Stimulated activated CD8-positive, alpha-beta memory T cell treated with anti-CD3 and anti-CD28 coated beads, Interleukin-15, amount 100 ng/mL, for 48 hours (primary cell): Measurements from ENCODE around the gene KIDINS220.
"Not testable (repeated sequence)": the region's sequence is repeated elsewhere in the genome, so short reads cannot be mapped to it uniquely, and the experiment has no call there.

Experiments used
- DNase-seq, 2 donors: peaks; one replicate each; pipeline ENCODE4 v3.0.0-alpha.2; 2020; ENCODE audit warnings: low read depth in 2 of 2

KIDINS220 gene

GRCh38 chr2:8754106-8754776 lies 83.2 kb downstream of the KIDINS220 start:
- no peak for DNase-seq

DNA sequence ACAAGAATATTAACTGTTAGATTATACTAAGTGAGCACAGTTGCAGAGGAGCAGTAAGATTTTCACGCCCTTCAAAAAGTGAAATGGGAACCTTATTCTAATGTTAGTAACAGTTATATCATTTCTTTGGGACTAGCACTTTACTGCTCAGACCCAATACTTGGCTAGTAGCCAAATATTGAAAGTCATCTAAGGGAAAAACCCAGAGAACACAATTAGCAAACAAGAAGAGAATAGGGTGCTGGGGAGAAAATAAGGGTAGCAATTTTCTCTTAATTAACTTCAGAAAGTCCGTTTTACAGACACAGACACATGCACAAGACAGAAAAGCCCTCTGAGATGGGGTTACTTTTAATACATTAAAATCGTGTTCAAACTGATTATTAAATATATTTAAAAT lies 83.8 kb downstream of the KIDINS220 start:
- DNase-seq: no peak

DNA sequence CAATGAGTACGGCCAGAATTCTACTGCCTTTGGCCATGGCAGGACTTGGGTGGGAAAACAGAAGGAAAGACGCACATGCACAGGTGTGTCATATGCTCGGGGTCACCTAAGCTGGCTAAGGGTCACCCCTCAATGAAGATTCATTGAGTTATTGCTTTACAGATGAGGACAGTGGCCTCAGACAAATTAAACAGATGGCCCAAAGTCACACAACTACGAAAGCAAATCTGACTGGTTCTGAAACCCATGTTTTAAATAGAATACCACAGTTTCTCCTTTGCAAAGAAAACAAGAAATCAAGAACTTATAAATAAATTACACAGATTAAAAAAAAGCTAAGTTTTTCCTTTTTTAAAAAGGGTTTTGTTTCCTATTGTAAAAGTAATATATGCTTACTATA lies 85.0 kb downstream of the KIDINS220 start:
- no peak for DNase-seq

- DNase-seq: no peak
Observed at GRCh38 chr2:8750221-8750620, 87.2 kb downstream of the KIDINS220 start.

- no peak for DNase-seq
Observed at GRCh38 chr2:8743261-8743660, 94.2 kb downstream of the KIDINS220 start.

DNA sequence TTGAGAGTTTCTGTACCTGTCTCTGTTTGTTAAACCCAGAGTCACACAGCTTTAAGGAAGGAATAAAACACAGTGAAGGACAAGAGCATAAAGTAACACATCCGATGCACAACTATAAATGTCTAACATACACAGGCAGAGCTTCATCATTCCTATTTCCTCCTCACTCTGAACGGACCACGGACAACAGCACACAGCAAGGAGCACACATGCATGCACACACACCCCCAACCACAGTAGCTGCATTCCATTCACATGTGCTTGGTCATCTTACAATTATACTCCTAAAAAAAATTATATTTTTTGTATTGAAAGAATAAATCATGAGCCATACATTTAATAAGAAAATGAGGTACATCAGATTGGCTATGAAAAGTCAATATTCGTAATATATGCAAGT lies 97.3 kb downstream of the KIDINS220 start:
- no peak for DNase-seq

DNA sequence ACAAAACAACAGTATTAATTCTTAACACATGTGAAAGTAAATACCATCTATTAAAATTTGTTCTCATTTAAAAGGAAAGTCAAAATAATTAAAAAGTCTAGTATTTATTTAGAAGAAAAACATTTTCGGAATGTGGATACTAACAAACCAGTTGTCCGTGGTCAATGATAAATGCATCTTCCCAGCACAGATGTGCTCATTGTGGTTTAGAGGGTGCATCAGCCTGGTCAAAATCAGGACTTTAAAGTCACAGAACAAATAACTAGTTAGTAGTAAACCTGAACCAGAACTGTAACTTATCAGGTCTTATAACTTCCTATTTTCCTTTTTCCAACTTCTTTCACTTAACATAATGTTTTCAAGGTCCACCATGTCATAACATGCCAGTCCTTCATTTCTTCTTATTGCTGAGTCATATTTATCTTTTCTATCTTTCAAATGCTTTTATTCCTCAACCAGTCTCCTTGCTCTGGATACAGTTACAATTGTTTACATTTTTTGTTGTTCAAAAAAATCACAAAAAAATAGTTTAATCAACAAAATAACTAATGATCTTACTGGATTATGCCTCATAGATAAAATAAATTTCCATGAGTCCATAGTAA lies 99.7 kb downstream of the KIDINS220 start:
- DNase-seq: no peak

DNA sequence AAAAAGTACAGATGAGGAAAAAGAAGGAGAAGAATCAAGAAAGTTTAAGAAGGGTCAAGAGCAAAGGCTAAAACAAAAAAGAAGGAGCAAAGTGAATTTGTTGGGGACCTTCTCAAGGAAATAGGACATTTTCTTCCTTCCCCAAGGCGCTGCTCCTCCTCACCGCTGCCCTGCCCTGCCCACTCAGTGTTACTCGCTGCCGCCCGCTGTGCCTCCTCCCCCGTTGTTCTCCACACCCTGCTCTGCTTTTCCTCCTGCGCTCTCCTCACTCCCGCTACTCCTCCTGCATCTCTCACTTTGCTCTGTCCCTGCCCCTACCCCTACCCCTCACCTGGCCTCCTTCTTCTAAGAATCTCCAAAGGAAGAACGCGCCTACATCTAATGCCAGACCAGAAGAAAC lies 104.8 kb downstream of the KIDINS220 start:
- no peak for DNase-seq

- no peak for DNase-seq
Observed at GRCh38 chr2:8729939-8730338, 107.5 kb downstream of the KIDINS220 start.

GRCh38 chr2:8729101-8729500 lies 108.3 kb downstream of the KIDINS220 start:
- not testable (repeated sequence) for DNase-seq

- DNase-seq: no peak
Observed at GRCh38 chr2:8728305-8729015, 109.0 kb downstream of the KIDINS220 start.

DNA sequence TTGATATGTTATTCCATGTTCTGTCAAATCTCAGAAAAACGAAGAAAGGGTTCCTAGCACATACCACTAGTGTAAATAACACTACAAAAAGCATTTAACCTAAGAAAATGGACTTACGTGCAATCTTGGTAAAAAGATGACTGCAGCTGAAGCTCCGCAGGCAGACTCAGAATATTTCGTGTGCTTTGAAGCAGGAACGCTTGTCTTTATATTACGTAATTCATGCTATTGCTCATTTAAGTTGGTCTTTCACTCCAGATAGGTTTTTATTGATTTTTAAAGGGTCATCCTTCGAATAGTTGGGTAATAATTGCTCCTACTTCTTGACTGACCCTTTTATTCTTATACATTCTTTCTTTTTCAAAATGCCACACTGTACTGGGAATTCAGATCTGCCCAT lies 111.6 kb downstream of the KIDINS220 start:
- no peak for DNase-seq

DNA sequence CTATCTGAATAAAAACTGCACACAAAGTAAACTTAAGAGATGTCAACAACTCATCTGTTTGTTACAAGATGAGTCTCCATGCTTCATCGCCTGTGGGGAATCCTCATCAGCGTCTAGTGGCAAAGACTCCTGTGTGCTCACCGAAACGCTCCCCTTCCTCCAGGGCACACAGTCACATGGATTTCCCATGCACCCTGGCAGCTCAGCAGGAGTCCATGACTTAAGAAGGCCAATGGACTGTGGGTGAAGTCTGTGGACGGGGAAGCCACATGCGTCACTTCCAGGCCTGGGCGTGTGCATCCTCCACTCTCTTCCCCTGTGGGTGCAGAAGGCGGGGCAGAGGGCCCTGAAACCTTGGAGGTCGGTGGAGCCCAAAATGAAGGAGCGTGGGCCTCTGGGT lies 114.4 kb downstream of the KIDINS220 start:
- DNase-seq: no peak

- no peak for DNase-seq
Observed at GRCh38 chr2:8721410-8721809, 116.0 kb downstream of the KIDINS220 start.

DNA sequence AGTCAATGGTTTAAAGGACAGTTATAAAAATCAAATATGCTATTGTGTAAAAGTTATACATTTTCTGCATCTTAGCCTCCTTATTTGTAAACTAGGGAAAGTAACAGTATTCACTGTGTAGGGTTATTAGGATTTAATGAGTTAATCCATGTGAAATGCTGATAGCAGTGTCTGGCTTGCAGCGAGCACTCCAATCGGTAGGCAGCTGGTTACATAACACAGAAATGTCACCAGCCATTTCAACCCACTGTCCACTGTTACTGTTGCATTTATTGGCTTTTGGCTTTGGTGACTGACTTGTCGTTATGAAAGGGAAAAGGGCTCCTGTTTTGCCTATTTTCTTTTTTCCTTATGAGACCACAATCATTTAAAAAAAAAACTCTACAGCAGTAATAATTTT lies 116.7 kb downstream of the KIDINS220 start:
- no peak for DNase-seq

- no peak for DNase-seq
Observed at GRCh38 chr2:8719528-8719927, 117.9 kb downstream of the KIDINS220 start.

GRCh38 chr2:8714971-8715370 lies 122.4 kb downstream of the KIDINS220 start:
- DNase-seq: no peak

GRCh38 chr2:8714283-8714682 lies 123.1 kb downstream of the KIDINS220 start:
- DNase-seq: no peak

DNA sequence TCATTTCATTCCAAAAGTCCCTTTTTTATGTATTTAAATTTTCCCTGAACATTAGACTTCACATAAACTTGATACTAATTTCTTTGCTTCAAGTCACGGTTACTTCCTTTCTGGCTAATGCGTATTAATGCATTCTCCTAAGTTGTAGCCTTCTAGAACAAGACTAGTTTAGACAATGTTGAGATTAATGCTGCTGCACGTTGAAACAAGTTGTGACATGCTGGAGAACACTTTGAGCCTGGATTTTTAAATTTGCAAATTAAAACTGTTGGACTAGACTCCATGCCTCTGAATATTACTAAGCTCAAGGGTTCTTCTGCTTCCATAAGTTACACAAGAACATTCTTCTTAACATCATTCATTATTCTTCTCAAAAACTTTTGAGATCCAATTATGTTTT lies 126.5 kb downstream of the KIDINS220 start:
- no peak for DNase-seq

DNA sequence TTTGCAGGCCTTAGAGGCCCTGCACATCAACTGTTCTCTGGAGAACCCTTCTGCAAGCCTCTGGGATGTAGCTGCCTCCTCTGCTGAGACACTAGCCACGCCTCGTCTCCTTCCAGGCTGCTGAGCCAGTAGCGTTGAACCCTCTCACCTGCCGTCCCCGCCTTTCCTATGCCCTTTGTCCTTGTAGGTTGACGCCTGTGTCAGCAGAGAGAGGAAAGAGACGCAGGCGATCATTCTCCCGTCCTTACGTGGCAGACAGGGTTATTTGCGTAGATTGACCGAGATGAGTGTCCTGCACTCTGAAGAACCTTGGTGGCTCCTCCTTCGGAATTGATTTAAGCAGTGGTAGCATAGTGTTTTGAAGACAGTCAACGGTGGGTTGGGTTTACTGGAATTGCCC lies 127.8 kb downstream of the KIDINS220 start:
- DNase-seq: no peak

DNA sequence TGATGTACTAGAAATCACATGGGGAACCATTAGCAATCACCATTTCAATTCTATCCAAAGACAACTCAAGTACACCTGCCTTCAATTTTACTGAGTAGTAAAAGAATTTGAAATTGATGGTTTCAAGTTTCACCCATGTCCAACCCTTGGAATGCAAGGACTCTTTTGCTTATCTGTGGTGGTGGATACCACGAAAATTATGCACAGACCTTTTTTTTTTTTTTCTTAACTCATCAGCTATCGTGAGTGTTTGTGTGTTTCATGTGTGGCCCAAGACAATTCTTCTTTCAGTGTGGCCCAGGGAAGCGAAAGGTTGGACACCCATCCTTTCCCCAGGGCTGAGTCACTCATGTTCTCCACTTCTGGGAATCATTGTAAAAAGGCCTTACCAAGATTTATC lies 132.5 kb downstream of the KIDINS220 start:
- DNase-seq: no peak

DNA sequence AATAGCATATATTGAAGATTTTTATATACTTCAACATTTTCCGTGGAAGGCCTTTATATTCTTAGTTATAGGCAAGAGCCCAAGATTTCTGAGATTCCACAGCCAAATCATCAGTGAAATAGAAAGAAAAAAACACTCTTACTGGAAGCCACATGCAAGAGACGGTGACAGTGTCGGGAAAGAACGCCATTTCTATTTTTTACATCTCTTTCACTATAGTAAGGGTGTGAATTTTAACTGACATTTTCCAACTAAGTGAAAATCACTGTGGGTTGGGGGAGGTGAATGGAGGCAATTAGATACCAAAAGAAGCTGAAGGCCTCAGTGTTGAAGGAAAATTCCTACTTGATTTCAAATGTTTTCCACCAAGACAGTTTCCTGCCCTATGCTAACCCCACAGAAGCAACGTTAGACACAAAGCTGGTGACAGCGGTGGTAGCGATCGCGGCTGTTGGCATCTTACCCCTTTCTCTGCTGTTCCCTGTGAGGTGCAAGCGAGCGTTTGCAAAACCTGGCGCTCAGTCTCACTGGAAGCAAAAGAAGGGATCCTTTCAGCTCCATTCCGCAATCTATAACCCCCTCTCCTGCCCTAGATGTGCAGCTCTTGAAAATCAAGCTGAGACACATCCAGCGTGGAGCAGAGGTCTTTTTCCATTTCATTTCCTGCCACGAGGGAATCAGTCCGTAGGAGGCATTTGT lies 135.6 kb downstream of the KIDINS220 start:
- DNase-seq: no peak

DNA sequence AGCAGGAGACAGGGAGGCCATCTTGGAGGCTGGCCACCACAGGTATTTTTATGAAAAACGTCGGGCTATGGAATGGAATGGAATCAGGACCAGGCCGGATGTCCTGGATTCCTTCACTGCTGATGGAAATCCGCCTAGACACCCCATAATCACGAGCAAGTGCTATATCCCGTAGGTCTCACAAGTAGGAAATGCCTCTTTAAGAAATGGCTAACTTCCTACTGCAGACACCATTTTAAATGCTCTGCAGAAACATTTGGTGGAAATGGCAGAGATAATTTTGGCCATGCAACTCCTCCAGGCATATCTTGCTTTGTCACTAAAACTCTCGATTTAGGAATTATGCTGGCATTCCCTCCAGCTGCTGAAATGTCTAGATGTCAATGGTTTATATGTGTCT lies 137.6 kb downstream of the KIDINS220 start:
- no peak for DNase-seq
